Ovary (tissue), 3 donors: Measurements from ENCODE around the gene AK9.

Experiments used
- CTCF ChIP-seq, 3 donors: fragments of 450-650 bp in 2 of 3; fragments of 200-600 bp in 1 of 3; IDR thresholded peaks; one replicate each; pipeline versions ENCODE4 v1.5.1 to v1.8.0; 2016 to 2022; ENCODE audit warnings: antibody characterized with exemption in 3 of 3, mild to moderate bottlenecking in 1 of 3
- POLR2A ChIP-seq: fragments of 450-650 bp; IDR thresholded peaks from one replicate; pipeline ENCODE4 v1.6.1; 2017; ENCODE audit warnings: antibody characterized with exemption, mild to moderate bottlenecking, moderate library complexity
- donor health status: DM: no; HTN: no; CAD: no.

- TF ChIP-seq CTCF (IDR thresholded peaks at IDR 0.05), result no peak
- TF ChIP-seq POLR2A, result no peak
Observed at GRCh38 chr6:109595998-109596397, 95.0 kb downstream of the AK9 start.
